ENCODE results near the gene KIF1B.
A peak's percentile ranks its signal among the peaks of the same experiment; 100 is the strongest.

- TF ChIP-seq CTCF (IDR thresholded peaks at IDR 0.05; ENCODE audit: low read length) (peak; percentile 64), EZH2phosphoT487 (IDR thresholded peaks at IDR 0.05; ENCODE audit: low read length) (no peak), EZH2 (optimal IDR thresholded peaks at IDR 0.05; ENCODE audit: low read depth, low read length) (no peak)
Measured at GRCh38 chr1:10338047-10338446, 127.7 kb downstream of the KIF1B start.

Measured in MM.1S (cell line).